Keratinocyte (primary cell): ENCODE measurements around the gene MRTFB.

ENCODE experiments used
- EZH2 ChIP-seq: IDR thresholded peaks from one replicate; pipeline ENCODE4 v1.6.1; 2012; ENCODE audit warnings: inconsistent platforms, mild to moderate bottlenecking, low read length, moderate library complexity
- TF ChIP-seq, protein P1 (sequence below), 3 experiments: IDR thresholded peaks in 1 of 3; conservative IDR thresholded peaks in 1 of 3; optimal IDR thresholded peaks in 1 of 3; 2 replicates in 2 of 3; 3 replicates in 1 of 3; pipeline versions ENCODE3 to v1.5.1; 2011; ENCODE audit warnings: low read length in 3 of 3, mild to moderate bottlenecking in 3 of 3, moderate library complexity in 2 of 3, control low read depth in 1 of 3, inconsistent platforms in 1 of 3; ENCODE audit not compliant: insufficient read depth in 2 of 3; ENCODE audit errors: extremely low read depth in 1 of 3

DNA sequence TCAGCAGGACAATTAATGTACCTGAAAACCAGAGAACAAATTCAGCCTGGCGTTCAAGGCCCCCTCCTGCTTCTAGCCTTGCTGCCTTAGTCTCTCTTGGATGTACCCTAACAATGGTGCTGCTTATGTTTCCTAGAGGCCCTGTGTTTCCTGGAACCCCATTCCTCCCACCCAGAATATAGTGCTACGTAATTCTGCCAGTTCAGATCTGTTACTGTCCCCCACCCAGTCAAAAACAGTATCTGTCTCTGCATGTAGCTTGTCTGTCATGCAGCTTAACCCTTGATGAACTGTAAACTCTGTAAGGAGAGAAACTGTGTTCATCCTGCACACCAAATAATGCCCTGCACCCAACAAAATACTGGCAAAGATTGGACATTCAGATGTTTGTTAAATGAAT, 6.8 kb downstream of the MRTFB start:
- TF ChIP-seq, protein P1, sequence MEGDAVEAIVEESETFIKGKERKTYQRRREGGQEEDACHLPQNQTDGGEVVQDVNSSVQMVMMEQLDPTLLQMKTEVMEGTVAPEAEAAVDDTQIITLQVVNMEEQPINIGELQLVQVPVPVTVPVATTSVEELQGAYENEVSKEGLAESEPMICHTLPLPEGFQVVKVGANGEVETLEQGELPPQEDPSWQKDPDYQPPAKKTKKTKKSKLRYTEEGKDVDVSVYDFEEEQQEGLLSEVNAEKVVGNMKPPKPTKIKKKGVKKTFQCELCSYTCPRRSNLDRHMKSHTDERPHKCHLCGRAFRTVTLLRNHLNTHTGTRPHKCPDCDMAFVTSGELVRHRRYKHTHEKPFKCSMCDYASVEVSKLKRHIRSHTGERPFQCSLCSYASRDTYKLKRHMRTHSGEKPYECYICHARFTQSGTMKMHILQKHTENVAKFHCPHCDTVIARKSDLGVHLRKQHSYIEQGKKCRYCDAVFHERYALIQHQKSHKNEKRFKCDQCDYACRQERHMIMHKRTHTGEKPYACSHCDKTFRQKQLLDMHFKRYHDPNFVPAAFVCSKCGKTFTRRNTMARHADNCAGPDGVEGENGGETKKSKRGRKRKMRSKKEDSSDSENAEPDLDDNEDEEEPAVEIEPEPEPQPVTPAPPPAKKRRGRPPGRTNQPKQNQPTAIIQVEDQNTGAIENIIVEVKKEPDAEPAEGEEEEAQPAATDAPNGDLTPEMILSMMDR (optimal IDR thresholded peaks at IDR 0.05 in 1 of 3, IDR thresholded peaks at IDR 0.05 in 1 of 3, conservative IDR thresholded peaks at IDR 0.05 in 1 of 3; ENCODE audit: extremely low read depth in 1 of 3, insufficient read depth in 2 of 3, low read length in 3 of 3), result no peak
- no peak for TF ChIP-seq EZH2
